GM19193 (cell line): ENCODE measurements around the gene ARSB.

Experiments used
- POLR2A ChIP-seq: IDR thresholded peaks from 4 replicates; pipeline ENCODE4 v1.6.1; 2011; ENCODE audit not compliant: insufficient read depth, insufficient read length; ENCODE audit errors: extremely low read depth

The ARSB gene

GRCh38 chr5:79007872-79008271, 22.8 kb upstream of the ARSB start:
- TF ChIP-seq POLR2A = no peak

GRCh38 chr5:79005936-79006631, 21.0 kb upstream of the ARSB start:
- no peak for TF ChIP-seq POLR2A

DNA sequence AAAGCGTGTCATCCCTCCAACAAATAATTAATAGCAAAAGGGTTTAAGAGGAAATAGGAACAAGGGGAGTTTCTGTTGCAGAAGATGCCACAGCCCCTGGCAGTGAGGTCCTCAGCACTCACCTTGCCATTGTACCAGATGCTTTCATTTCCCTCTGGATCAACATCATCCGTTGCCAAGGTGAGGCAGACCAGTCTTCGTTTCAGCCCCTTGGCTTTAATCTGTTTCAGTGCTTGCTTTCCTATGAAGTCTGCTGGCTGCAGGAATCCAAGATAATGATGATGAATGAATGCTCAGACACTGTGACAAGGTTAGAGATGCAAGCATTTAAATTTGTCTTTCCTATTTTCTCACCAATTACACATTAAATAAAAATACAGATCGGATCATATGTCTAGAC, 20.0 kb upstream of the ARSB start:
- no peak for TF ChIP-seq POLR2A

- TF ChIP-seq POLR2A = no peak
Observed at GRCh38 chr5:79002374-79002773, 17.3 kb upstream of the ARSB start.

GRCh38 chr5:79001471-79001870, 16.4 kb upstream of the ARSB start:
- no peak for TF ChIP-seq POLR2A

- no peak for TF ChIP-seq POLR2A
Observed at GRCh38 chr5:78997090-78997489, 12.0 kb upstream of the ARSB start.

- TF ChIP-seq POLR2A = no peak
Observed at GRCh38 chr5:78995521-78996007, 10.5 kb upstream of the ARSB start.

- TF ChIP-seq POLR2A = no peak
Observed at GRCh38 chr5:78993165-78993564, 8.1 kb upstream of the ARSB start.

- TF ChIP-seq POLR2A = no peak
Observed at GRCh38 chr5:78992146-78992545, 7.0 kb upstream of the ARSB start.

DNA sequence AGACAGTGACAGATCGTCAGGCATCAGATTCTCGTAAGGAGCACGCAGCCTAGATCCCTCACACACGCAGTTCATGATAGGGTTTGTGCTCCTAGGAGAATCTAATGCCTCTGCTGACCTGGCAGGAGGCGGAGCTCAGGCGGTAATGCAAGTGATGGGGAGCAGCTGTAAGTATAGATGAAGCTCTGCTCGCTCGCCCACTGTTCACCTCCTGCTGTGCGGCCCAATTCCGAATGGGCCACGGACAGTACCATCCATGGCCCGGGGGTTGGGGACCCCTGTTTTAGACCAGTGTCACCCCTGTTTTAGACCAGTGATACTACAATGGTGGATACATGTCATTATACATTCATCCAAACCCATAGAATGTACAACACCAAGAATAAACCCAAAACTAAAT, 4.0 kb upstream of the ARSB start:
- no peak for TF ChIP-seq POLR2A

DNA sequence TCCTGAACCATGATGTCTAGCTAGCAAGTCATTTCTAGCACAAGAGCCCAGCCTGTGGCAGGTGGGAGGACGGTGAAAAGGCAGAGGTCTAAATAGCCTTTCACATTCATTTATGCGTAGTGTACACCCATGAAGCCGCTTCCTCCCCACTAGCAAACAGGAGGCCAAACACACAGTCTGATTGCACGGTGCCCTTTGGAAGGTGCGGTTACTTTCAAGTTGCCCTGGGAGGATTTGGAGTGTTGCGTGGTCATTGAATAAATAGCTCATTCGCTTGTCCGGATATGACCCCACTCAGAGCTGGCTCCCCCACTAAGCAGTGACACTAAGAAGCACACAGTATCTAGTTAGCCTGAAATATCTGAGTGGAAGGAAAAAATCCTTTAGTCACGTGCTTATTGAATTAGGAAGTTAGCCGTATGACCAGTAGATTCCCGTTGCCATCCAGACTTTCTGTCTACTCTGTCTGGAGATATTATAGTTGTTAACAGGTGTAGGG, 664 bp upstream of the ARSB start:
- peak; percentile 52 for TF ChIP-seq POLR2A

DNA sequence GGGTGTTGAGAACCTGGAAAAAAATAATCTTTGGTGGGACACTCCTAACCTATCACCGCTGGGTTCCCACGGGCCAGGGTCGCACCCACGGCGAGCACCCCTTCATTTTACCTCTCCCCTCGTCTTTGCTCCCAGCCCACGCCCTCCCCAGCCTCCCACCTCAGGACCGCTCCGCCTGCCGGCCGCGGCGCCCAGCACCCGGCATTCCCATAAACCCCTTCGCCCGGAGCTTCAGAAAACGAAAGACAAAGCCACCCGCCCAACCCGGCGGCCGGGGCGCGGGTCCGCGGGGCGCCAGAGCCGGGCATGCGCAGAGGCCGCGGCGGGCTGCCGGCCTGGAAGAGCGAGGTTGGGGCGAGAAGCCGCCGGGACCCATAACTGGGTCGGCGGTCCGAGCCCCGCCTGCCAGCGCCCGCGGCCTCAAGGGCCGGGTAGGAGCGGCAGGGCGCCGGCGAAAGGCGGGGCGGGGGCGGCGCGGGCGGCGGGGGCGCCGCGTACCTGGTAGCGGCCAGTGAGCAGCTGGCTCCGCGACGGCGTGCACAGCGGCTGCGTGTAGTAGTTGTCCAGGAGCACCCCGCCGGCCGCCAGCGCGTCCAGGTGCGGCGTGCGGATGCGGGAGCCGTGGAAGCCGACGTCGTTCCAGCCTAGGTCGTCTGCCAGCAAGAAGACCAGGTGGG, 533 bp downstream of the ARSB start:
- TF ChIP-seq POLR2A = peak; percentile 21

DNA sequence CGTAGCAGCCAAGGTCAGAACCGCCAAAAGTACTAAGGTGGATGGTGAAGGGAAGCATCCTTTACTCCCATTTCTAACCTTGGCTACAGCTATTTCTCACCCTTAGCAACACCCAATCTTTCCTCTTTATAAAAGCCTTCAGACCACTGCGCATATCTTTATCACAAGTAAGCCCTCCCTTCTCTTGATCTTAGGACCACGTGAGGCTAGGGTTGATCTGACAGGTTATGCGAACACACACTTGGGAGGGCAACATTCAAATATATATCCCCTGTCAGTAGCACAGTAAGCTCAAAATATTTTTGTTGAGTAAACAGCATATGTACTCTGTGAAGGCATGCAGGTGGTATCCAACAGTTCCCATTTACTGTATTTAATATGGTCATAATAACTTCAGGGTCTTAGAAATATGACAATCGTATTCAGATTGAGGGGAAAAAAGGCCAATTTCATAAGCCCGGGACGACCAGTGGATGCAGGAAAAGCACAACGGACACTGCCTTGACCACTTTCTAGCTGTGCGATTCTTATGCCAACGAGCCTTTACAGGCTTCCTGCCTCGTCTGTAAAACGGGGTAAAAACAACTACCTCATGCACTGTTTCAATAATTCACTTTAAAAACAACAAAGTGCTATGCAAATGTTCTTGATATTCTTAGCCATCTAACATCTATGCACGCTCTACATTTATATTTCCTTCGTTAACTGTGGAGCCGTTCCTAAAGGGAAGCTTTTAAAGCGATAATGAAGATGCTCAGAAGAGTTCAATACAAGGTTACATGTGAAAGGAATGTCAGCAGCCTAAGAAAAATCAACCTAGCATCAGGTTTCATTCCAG, 1.3 kb downstream of the ARSB start:
- TF ChIP-seq POLR2A = no peak

DNA sequence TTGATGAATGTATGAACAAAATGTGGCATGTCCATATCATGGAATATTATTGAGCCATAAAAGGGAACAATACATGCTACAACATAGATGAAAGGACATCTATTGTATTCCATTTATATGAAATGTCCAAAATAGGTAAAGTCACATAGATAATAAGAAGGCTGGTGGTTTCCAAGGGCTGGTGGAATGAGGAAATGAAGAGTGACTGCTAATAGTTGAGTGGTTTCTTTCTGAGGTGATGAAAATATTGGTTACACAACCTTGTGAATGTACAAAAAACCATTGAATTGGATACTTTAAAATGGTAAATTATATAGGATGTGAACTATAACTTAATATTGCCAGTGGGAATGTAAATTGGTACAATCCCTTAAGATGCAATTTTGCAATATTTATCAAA, 5.2 kb downstream of the ARSB start:
- TF ChIP-seq POLR2A = no peak

DNA sequence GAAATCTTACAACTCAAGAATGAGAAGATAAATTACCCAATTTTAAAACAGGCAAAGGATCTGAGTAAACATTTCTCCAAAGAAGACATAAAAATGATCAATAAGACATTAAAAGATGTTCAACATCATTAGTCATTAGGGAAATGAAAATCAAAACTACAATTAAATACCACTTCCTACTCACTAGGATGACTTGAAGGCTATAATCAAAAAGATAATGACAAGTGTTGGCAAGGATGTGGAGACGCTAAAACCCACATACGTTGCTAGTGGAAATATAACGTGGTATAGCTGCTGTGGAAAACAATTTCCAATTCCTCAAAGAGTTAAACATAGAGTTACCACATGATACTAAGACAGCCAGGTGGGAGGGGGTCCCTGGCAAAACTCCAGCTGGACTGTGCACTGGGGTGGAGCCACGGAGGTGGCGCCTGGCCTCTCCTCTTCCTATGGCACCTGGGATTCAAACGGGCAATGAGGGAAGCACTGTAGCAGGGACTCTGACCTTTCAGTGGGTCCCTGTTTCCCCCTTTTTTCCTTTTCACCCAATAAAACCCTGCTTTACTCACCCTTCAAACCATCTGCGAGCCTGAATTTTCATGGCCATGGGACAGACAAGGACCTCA, 5.9 kb downstream of the ARSB start:
- no peak for TF ChIP-seq POLR2A

GRCh38 chr5:78975035-78975434, 10.1 kb downstream of the ARSB start:
- no peak for TF ChIP-seq POLR2A

- no peak for TF ChIP-seq POLR2A
Observed at GRCh38 chr5:78974601-78975000, 10.5 kb downstream of the ARSB start.
